RWPE2 (cell line): Measurements from ENCODE around the gene DENND1A.
A peak's percentile ranks its signal among the peaks of the same experiment; 100 is the strongest.

Experiments used
- ATAC-seq: fragments of 200-7000 bp; cut with Tn5 transposase; 3 replicates; pipeline ENCODE4 v1.9.1; 2021; ENCODE audit warnings: low read depth
- DNase-seq: peaks from one replicate; pipeline ENCODE4 v3.0.0-alpha.2; 2020; ENCODE audit warnings: low spot score
- H3K27ac ChIP-seq: fragments of 450-650 bp; 2 replicates; pipeline ENCODE4 v1.5.1; 2017; ENCODE audit warnings: mild to moderate bottlenecking; ENCODE audit not compliant: poor library complexity, severe bottlenecking
- H3K27me3 ChIP-seq: fragments of 250-450 bp; sonication (Bioruptor Pico); 2 replicates; pipeline ENCODE4 v1.5.1; 2021; ENCODE audit warnings: mild to moderate bottlenecking, moderate library complexity; ENCODE audit not compliant: insufficient read depth, poor library complexity, severe bottlenecking
- H3K36me3 ChIP-seq: fragments of 250-450 bp; sonication (Bioruptor Pico); 2 replicates; pipeline ENCODE4 v1.5.1; 2020; ENCODE audit warnings: low read depth, mild to moderate bottlenecking, moderate library complexity
- H3K4me1 ChIP-seq: fragments of 250-450 bp; sonication (Bioruptor Pico); 2 replicates; pipeline ENCODE4 v1.5.1; 2021; ENCODE audit warnings: mild to moderate bottlenecking, moderate library complexity; ENCODE audit not compliant: insufficient read depth, poor library complexity, severe bottlenecking
- H3K4me3 ChIP-seq: fragments of 250-450 bp; sonication (Bioruptor Pico); 2 replicates; pipeline ENCODE4 v1.5.1; 2021; ENCODE audit warnings: mild to moderate bottlenecking, moderate library complexity; ENCODE audit not compliant: severe bottlenecking
- H3K9me3 ChIP-seq: fragments of 250-450 bp; sonication (Bioruptor Pico); 2 replicates; pipeline ENCODE4 v1.5.1; 2021; ENCODE audit warnings: mild to moderate bottlenecking, moderate library complexity; ENCODE audit not compliant: severe bottlenecking
- CTCF ChIP-seq: fragments of 450-650 bp; IDR thresholded peaks from one replicate; pipeline ENCODE4 v1.5.1; 2017; ENCODE audit warnings: mild to moderate bottlenecking, moderate library complexity; ENCODE audit not compliant: poor library complexity, severe bottlenecking

DENND1A gene

GRCh38 chr9:123562844-123563346, 367.0 kb downstream of the DENND1A start:
- H3K9me3 ChIP-seq, result no peaks in the 10 kb centered on the region
- no peaks in the 10 kb centered on the region for H3K36me3 ChIP-seq
- no peaks in the 10 kb centered on the region for H3K4me1 ChIP-seq
- ATAC-seq (peak; percentile 36; the same call in 1 of the 3 replicates), DNase-seq (no peak)
- H3K4me3 ChIP-seq, result no peak overlapping the region
- H3K27ac ChIP-seq, result no peak overlapping the region
- H3K27me3 ChIP-seq, result no peaks in the 10 kb centered on the region
- no peak for TF ChIP-seq CTCF

- no peak for DNase-seq
- no peak overlapping the region for H3K27ac ChIP-seq
- H3K4me3 ChIP-seq, result no peak overlapping the region
- no peaks in the 10 kb centered on the region for H3K4me1 ChIP-seq
- H3K36me3 ChIP-seq, result no peaks in the 10 kb centered on the region; the same call in 1 of the 2 replicates
- H3K9me3 ChIP-seq, result no peaks in the 10 kb centered on the region
- no peaks in the 10 kb centered on the region for H3K27me3 ChIP-seq
- no peak for ATAC-seq
- no peak for TF ChIP-seq CTCF
These were observed 368.9 kb downstream of the DENND1A start for GRCh38 chr9:123561046-123561445.

GRCh38 chr9:123556464-123557435, 373.2 kb downstream of the DENND1A start:
- ATAC-seq (no peak), DNase-seq (no peak)
- Histone ChIP-seq H3K36me3 (no peaks in the 10 kb centered on the region; the same call in 1 of the 2 replicates), H3K27me3 (no peaks in the 10 kb centered on the region), H3K9me3 (no peaks in the 10 kb centered on the region), H3K4me1 (no peaks in the 10 kb centered on the region), H3K27ac (no peak overlapping the region), H3K4me3 (no peak overlapping the region)
- no peak for TF ChIP-seq CTCF

DNA sequence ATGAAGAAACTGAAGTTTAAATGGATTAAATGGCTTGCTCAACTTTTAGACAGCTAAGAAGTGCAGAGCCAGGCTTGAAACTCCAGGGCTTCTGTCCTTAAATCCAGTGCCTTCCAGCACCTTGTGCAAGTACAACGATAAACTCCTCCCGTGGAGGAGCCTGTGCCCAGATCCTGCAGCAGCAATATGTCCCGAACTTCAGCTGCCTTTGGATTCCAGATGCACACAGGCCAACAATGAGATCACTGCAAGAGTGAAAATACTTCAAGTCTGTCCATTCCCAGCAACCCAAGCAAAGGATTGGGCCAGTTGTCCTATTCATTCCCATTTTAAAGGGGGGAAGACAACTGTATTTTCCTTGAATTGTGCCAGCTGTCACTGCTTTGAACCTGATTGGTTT, 374.3 kb downstream of the DENND1A start:
- Histone ChIP-seq H3K27ac (no peak overlapping the region), H3K4me1 (no peaks in the 10 kb centered on the region), H3K9me3 (no peaks in the 10 kb centered on the region), H3K4me3 (no peak overlapping the region), H3K36me3 (no peaks in the 10 kb centered on the region; the same call in 1 of the 2 replicates), H3K27me3 (no peaks in the 10 kb centered on the region)
- DNase-seq, result no peak
- no peak for ATAC-seq
- TF ChIP-seq CTCF, result no peak
